ENCODE results near the gene IL1RAPL1.

GRCh38 chrX:29466456-29466855 lies 879.2 kb downstream of the IL1RAPL1 start:
- TF ChIP-seq CTCF (IDR thresholded peaks at IDR 0.05): no peak
- TF ChIP-seq POLR2A (IDR thresholded peaks at IDR 0.05): no peak

Measured in thyroid gland (tissue), 4 donors.